Forelimb muscle (tissue), 1 donor: Measurements from ENCODE around the gene LST1. TPM values are rescaled to one million over a fixed set of nuclear protein-coding genes. Genes with fewer than 3 reads are reported as not detected.

Experiments
- polyA plus RNA-seq: library from polyadenylated mRNA; unstranded; fragments of 120-200 nt; gene quantifications from one replicate; pipeline ENCODE4 v1.2.1, GENCODE V29; 2013; ENCODE audit not compliant: insufficient read length

The LST1 gene
- polyA plus RNA-seq, 1 donor = 7.4 TPM

Other genes with a start within 250 kb of the LST1 start
- gene HLA-B, start 229.1 kb upstream of the LST1 start, polyA plus RNA-seq = 104 TPM
- 5.1 TPM for gene MICA, start 182.7 kb upstream of the LST1 start, polyA plus RNA-seq
- 1.1 TPM for gene MICB, start 88.1 kb upstream of the LST1 start, polyA plus RNA-seq
- not detected for gene MCCD1, start 57.3 kb upstream of the LST1 start, polyA plus RNA-seq
- gene DDX39B, start 44.3 kb upstream of the LST1 start, polyA plus RNA-seq = 368 TPM
- 3.0 TPM for gene ATP6V1G2, start 39.7 kb upstream of the LST1 start, polyA plus RNA-seq
- 16.8 TPM for gene NFKBIL1, start 38.7 kb upstream of the LST1 start, polyA plus RNA-seq
- 0.18 TPM for gene LTA, start 14.0 kb upstream of the LST1 start, polyA plus RNA-seq
- gene TNF, start 10.7 kb upstream of the LST1 start, polyA plus RNA-seq = not detected
- 1.1 TPM for gene LTB, start 3.9 kb upstream of the LST1 start, polyA plus RNA-seq
- 0.24 TPM for gene NCR3, start 6.7 kb downstream of the LST1 start, polyA plus RNA-seq
- gene AIF1, start 29.0 kb downstream of the LST1 start, polyA plus RNA-seq = 13.4 TPM
- gene PRRC2A, start 34.4 kb downstream of the LST1 start, polyA plus RNA-seq = 133 TPM
- 200 TPM for gene BAG6, start 66.4 kb downstream of the LST1 start, polyA plus RNA-seq
- 4.3 TPM for gene APOM, start 69.6 kb downstream of the LST1 start, polyA plus RNA-seq
- 12.1 TPM for gene C6orf47, start 74.5 kb downstream of the LST1 start, polyA plus RNA-seq
- gene GPANK1, start 78.7 kb downstream of the LST1 start, polyA plus RNA-seq = 14.1 TPM
- gene CSNK2B, start 79.8 kb downstream of the LST1 start, polyA plus RNA-seq = 125 TPM
- gene LY6G5B, start 83.7 kb downstream of the LST1 start, polyA plus RNA-seq = 11.5 TPM
- 2.7 TPM for gene LY6G5C, start 94.8 kb downstream of the LST1 start, polyA plus RNA-seq
- 43.8 TPM for gene ABHD16A, start 117.0 kb downstream of the LST1 start, polyA plus RNA-seq
- not detected for gene LY6G6F, start 120.6 kb downstream of the LST1 start, polyA plus RNA-seq
- gene LY6G6D, start 129.1 kb downstream of the LST1 start, polyA plus RNA-seq = 0.47 TPM
- 0.62 TPM for gene LY6G6C, start 135.5 kb downstream of the LST1 start, polyA plus RNA-seq
- gene MPIG6B, start 137.1 kb downstream of the LST1 start, polyA plus RNA-seq = 1.2 TPM
- gene DDAH2, start 143.0 kb downstream of the LST1 start, polyA plus RNA-seq = 108 TPM
- gene CLIC1, start 150.3 kb downstream of the LST1 start, polyA plus RNA-seq = 102 TPM
- gene MSH5, start 153.7 kb downstream of the LST1 start, polyA plus RNA-seq = 14.2 TPM
- 3.0 TPM for gene SAPCD1, start 176.4 kb downstream of the LST1 start, polyA plus RNA-seq
- gene VWA7, start 191.1 kb downstream of the LST1 start, polyA plus RNA-seq = 2.9 TPM
- gene VARS1, start 209.5 kb downstream of the LST1 start, polyA plus RNA-seq = 46.5 TPM
- 55.3 TPM for gene LSM2, start 220.7 kb downstream of the LST1 start, polyA plus RNA-seq
- gene HSPA1L, start 229.0 kb downstream of the LST1 start, polyA plus RNA-seq = 5.0 TPM
- 72.3 TPM for gene HSPA1A, start 229.3 kb downstream of the LST1 start, polyA plus RNA-seq
- 48.9 TPM for gene HSPA1B, start 241.5 kb downstream of the LST1 start, polyA plus RNA-seq